Measurements from ENCODE around the gene PUM2.
"Not testable (repeated sequence)": the region's sequence is repeated elsewhere in the genome, so short reads cannot be mapped to it uniquely, and the experiment has no call there.

The PUM2 gene

DNA sequence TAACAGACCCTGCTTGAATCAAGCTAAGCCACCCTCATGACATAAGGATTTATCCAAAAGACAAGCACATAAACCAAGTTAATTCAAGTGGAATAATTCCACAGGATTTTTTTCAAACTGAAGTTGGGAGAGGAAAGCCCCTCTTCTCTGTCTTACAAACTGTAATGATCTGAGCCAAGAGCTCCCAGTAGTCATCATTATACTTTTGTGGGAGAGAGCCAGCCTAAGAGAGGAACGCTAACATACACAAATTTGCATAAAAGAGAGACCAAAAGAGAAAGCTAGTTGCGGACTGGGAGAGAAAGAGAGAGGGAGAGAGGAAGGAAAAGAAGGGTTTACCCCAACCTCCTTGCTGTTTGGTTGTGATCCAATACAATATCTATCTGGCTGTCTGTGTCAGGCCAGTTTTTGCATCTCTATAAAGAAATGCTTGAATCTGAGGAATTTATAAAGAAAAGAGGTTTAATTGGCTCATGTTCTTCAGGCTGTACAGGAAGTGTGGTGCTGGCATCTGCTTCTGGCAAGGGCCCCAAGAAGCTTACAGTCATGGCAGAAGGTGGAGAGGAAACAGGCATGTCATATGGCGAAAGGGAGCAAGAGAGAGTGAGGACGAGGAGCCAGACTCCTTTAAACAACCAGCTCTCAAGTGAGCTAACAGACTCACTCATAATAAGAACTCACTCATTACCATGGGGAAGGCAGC, 20.8 kb upstream of the PUM2 start:
- DNase-seq (ENCODE audit: low spot score) = no peak

DNA sequence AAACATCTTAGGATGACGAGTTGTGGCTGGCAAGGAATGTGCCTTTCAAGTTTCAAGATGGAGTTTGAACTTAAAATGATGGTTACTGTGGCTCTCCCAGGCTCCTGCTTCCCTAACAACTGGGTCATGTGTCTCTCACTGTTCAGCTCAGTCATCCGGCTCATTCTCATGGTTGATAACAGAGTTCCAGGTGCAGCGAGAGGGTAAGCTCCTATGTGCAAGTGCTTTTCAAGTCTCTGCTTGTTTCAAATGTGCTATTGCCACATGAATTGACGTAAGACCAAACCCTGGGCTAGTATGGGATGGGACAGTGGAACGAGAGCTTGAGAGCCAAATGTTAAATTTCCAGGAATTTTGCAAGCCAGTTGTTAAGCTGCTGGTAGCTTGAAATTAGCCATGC, 19.5 kb upstream of the PUM2 start:
- no peak for DNase-seq (ENCODE audit: low spot score)

DNA sequence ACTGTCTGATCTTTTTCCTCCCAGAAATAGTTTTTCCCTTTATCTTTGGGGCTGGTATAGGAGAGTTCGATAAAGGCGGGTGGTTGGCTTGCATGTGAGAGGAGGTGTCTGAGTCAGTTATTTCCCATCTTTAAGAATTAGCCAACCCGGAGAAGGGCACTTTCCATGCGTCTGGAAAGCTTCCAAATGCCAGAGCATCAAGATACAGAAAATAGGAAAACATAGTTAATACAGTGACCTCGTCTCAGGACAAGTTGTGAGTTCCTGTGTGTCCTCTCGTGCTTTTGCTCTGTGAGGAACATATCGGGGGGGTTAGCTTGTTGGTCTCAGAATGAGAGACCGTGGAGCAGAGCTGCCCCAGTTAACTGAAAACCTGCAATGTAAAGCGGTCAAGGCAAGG, 18.7 kb upstream of the PUM2 start:
- DNase-seq (ENCODE audit: low spot score) = no peak

DNA sequence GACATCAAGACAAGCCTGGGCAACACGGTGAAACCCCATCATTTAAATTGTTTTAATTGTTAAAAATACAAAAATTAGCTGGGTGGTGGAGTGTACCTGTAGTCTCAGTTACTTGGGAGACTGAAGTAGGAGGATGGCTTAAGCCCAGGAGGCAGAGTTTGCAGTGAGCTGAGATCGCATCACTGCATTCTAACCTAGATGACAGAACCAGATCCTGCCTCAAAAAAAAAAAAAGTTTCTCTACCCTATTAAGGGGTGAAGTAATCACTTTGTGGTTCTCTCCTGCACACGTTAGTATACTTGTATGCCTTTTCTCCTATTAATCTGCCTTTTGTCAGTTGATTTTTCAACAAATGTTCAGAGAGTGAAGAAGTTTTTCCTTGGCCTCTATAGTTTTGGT, 18.1 kb upstream of the PUM2 start:
- no peak for DNase-seq (ENCODE audit: low spot score)

DNA sequence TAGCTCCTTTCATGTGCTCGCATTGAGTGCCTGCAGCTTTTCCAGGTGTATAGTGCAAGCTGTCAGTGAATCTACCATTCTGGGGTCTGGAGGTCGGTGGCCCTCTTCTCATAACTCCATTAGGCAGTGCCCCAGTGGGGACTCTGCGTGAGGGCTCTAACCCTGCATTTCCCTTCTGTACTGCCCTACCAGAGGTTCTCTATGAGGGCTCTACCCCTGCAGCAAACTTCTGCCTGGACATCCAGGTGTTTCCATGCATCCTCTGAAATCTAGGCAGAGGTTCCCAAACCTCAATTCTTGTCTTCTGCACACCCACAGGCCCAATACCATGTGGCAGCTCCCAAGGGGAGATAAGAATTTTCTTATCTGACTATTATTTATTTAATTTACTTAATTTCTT, 17.3 kb upstream of the PUM2 start:
- DNase-seq (ENCODE audit: low spot score) = not testable (repeated sequence)

DNA sequence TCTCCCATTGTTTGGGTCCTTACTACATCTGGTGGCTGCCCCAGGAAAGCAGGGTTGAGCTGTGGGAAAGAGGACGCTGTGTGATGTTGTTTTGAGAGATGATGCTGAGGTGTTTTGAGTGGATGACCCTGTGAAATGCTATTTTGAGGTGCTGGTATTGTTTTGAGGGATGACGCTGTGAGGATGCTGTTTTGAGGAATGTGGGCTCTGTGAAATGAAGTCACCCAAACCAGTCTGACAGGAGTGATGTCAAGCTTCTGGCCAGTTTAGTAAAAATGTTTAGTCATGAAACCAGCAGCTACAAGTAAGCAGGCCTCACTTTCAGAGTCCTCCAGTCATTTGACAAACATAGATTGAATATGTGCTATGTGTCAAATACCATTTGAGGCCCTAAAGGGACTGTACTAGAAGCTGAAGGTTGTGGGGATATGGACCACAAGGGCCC, 16.1 kb upstream of the PUM2 start:
- no peak for DNase-seq (ENCODE audit: low spot score)

DNA sequence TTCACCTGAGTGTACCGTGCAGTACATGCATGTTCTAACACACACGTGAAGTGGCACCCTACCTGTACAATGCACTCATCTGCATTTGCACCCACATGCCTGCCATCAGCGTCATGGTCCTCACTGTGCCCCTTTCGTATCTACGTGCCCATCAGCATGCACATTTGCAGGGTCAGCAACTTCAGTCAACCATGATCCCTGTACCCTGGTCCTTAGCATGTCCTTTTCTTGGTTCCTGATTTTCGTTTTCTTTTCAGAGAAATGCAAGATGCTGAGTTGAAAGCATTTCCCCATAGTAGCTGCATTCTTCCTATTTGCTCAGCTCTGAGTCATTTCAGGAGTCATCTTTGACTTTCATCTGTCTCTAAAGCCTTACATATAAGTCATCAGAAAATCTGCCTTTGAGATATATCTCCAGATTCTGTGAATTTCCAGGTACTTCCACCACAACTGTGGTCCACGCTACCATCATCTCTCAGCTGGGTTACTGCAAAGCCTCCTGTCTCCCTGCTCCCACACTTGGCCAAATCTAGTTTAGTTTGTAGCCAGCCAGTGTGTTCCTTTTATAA, 14.7 kb upstream of the PUM2 start:
- DNase-seq (ENCODE audit: low spot score) = no peak

DNA sequence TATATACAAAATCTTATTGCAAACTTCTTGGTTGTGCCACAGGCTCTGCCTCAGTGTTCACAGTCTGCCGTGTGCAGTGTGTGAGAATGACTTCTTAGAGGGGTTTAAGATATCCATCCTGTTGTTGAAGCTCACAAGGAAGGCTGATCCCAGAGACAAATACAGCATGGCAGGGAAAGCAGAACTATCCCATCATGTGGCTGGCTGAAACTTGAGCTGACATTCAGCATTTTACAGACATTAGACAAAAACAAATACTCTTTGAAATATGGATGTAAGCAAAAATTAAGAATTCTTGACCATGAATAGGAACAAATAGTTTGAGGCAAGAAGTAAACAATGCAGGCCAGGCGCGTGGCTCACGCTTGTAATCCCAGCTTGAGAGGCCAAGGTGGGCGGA, 12.9 kb upstream of the PUM2 start:
- no peak for DNase-seq (ENCODE audit: low spot score)

DNA sequence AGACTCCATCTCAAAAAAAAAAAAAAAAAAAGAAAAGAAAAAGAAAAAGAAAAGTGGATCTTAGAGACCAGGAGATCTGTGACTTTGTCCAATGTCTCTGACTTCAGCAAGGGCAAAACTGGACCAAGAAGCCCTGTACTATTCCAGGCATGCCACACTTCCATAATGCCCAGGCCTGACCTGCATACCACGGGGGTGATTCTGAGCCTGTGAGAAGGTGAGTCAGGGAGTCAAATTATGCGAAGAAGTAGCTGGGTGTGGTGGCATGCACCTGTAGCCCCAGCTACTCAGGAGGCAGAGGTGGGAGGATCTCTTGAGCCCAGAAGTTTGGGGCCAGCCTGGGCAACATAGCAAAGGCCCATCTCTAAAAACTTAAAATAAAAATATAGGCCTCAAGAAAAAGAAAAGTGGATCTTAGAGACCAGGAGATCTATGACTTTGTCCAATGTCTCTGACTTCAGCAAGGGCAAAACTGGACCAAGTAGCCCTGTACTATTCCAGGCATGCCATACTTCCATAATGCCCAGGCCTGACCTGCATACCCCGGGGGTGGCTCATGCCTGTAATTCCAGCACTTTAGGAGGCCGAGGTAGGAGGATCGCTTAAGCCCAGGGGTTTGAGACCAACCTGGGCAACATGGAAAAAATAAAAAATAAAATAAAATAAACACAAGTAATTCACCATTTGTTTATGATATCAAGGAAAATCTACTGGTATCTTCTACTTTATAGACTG, 12.2 kb upstream of the PUM2 start:
- DNase-seq (ENCODE audit: low spot score) = no peak

DNA sequence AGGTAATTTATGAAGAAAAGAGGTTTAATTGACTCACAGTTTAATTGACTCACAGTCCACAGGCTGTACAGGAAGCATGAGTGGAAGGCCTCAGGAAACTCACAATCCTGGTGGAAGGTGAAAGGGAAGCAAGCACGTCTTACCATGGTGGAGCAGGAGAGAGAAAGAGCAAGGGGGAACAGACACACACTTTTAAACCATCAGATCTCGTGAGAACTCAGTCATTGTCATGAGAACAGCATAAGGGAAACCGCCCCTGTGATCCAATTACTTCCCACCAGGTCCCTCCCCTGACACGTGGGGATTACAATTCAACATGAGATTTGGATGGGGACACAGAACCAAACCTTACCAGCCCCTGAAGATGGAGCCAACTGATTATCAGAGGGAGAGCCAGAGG, 11.2 kb upstream of the PUM2 start:
- no peak for DNase-seq (ENCODE audit: low spot score)

DNA sequence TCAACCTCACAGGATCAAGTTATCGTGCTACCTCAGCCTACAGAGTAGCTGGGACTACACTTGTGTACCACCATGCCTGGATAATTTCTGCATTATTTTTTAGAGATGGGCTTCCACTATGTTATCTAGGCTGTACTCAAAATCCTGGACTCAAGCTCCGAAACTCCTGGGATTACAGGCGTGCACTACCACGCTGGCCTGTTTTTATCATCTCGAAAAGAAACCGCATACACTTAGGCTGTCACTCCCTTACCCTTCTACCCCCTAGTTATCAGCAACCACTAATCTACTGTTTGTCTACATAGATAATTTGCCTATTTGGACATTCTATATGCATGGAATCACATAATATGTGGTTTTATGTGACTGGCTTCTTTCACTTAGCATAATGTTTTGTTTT, 8.5 kb upstream of the PUM2 start:
- no peak for DNase-seq (ENCODE audit: low spot score)

DNA sequence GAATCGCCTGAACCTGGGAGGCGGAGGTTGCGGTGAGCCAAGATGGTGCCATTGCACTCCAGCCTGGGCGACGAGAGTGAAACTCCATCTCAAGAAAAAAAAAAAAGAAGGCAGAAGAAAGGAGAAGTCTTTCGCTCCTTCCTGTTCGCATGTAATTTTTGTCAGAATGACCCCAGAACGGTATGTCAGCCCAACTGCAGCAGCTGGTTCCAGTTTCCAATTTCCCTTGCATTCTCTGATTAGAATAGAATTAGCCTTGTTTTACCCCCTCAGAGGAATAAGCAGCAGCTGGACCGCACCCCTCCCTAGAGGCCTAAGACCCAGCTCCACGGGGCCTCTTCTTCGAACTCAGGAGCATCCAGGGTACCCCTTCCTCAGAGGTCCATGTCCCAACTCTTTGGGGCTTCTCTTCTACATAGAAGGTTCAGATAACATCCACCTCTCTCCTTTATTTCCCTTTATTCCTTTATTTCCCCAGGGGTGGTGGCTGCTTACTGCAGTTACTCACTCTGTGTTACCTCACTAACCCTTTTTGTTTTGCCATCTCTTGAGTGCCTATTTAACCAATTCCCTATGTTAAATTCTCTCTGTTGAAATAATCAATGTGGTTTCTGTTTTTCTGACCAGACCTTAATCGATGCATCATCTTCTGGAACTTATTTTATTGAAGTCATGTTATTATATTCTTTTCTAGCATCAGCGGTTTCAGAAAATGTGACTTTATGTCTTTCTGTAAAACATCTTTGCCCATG, 7.2 kb upstream of the PUM2 start:
- no peak for DNase-seq (ENCODE audit: low spot score)

DNA sequence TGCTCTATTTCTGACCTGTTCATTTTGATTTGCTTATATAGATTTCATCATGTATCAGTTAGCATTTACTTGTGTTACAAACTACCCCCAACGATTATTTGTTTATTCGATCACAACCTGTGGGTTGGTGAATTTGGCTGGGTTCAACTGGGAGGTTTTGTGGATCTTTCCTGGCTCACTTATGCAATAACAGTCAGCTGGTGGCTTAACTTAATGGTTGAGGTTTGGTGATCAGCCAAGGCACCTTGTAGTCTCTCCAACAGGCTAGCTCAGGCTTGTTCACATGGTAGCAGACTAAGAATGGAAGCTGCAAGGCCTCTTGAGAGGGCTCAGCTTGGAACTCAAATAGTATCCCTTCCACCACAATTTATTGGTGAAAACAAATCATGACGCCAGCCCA, 5.4 kb upstream of the PUM2 start:
- no peak for DNase-seq (ENCODE audit: low spot score)

DNA sequence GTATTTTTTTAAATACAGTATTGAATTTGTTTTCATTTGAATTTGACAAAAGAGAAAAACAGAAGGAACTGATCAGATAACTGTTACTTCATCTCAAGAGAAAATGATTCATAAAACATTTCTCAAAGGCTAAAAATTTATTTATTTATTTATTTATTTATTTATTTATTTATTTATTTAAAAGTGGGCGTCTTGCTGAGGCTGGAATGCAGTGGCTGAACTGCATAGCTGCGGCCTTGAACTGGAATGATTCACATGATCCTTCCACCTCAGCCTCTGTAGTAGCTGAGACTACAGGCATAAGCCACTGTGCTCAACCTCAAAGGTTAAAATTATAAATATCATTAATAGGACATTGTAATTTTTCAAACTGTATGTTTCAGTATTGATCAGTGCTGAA, 4.5 kb upstream of the PUM2 start:
- no peak for DNase-seq (ENCODE audit: low spot score)

DNA sequence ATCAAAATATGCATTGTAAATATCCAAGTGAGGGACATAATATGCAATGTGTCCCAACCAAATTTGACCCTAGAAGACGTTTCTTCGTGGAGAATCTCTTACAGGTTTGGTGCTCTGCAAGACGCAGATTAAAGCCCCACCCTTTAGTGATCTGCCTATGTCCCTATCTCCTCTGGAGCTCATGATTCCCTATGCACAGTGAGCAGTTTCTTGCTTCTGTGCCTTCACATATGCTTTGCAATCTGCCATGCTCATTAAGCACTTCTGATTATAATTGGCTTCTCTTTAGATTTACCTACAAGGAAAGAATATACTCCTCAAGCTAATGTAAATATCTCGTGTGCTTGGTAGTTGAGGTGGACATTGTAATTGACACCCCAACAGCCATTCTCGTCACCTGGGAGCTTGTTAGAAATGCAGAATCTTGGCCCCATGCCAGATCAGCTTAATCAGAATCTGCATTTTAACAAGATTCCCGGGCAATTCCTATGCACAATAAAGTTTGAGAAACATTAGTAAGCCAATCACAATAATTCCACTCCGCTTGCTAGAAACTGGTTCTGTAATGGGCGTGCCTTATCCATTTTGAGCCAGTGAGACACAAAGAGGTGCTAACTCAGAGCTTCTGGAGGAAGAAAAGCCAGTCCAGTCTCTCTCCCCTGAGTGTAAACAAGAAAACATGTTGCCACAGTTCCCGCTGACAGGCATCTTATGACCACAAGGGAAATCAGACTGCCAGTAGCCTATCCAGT, 2.8 kb upstream of the PUM2 start:
- DNase-seq (ENCODE audit: low spot score) = no peak

DNA sequence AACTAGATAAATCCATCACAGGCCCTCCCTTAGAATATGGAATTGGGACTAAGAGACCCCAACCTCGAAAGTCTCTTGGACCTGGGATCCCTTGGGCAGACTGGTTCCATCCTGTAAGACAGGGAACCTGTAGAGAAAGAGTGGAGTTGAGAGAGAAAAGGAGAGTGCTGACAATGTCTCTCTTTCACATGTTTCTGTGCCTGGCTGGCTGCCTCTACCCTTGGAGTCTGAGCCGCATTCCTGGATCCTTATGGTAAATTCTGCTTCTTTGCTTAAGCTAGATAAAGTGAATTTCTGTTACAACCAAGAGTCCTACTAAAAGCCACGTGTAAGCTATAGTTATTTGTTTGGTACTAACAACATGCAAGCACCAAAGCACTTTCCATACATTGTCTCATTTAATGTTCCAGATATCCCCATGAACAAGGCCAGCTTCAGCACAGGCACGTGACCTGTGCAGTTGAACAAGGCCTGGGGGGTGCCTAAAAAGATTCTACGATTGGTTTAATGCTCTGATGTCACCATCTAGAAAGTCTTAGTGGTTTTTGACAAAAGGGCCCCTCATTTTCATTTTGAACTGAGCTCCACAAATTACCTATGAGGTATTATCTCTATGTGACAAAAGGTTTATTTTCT, 2.1 kb upstream of the PUM2 start:
- DNase-seq (ENCODE audit: low spot score) = no peak

DNA sequence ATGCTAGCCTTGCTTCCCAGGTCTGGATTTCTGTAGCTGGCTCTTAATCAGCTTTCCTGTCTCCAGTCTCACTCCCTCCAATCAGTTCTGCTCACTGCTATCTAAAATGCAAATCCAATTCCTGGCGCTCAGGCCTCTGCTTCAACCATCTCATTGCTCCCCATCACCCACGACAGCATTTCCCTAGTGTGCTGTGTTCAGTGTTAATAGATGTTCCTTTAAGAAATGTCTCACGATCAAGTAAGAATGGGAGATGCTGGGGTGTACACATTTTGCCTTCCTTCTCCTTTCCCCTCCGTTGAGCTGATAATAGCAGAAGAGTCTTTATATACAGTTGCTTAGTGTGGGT, 1.6 kb upstream of the PUM2 start:
- peak; percentile 47 for DNase-seq (ENCODE audit: low spot score)

DNA sequence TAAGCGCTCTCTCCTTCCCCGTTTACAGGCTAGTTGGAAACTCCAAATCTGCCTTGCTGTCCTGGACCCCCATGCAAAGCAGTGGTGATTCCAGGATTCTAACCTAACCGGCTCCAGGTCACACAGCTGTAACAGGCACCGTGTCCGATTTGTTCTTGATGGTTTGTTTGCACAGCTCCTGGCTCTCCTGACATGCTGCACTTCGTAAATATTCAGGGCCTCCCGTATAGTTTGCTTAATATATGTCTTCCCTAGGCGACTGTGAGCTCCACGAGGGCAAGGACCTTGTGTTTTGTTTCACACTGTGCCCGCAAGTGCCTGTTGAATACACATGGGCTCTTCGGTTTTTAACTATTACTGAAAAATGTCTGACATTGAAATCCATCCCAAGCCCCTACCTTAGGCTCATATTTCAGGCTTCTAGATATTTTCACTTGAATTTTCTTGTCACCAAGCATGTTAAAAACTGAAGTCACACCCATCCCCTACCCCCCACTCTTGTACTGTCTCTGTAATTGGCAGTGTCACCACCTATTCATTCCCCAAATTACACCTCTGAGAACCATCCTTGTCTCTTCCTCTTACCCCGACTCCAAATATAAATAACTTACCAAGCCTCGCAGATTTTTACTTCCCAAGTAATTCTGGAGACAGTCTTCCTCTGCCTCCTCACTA, 1.0 kb upstream of the PUM2 start:
- DNase-seq (ENCODE audit: low spot score) = no peak

DNA sequence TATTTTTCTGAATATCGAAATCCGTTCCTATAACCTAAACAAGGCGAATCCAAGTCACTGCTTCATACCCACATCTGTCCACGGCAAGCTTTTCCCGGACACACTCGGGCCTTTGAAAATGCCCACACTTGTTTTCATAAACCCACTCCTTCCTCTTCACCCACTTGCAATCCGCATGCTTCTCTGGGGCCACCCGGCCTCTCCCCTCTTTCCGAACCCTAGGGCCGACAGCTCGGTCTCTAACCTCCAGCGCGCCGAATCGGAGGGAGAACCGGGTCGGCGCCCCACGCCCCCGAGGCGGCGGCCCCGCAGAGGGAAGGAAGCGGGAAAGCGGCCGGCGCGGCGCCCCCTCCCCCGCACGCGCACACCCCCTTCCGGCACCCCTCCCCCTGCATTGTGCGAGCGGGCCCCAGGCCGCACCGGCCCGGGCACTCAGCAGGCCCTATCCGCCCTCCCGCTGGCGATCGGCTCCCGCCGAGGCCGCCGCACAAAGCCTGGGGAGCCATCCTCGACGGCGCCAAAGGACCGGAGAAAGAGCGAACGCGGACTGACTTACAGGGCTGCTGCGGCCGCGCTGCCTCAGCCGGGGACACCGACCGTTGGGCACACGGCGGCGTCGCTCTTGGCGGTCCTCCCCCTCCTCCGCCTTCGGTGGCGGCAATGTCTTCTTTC, 467 bp downstream of the PUM2 start:
- DNase-seq (ENCODE audit: low spot score) = peak; percentile 78

DNA sequence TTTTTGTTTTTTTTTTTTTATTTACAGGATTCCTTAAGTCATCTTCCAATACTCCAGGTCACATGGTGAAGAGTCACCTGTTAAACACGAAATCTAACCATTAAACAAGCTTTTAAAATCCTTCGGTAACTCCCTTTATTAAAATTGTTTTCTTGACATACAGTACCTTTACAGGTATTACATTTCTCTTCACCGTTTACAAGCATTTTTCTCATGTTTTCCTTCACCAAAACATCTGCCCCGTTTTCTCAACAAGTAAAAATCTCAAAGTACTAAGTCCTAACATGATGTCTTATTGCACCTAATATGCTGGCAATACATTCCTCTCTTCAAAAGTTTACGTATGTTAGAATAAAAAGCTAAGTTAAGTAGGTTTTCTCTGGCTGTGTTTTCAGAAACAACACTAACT, 1.1 kb downstream of the PUM2 start:
- DNase-seq (ENCODE audit: low spot score) = no peak

DNA sequence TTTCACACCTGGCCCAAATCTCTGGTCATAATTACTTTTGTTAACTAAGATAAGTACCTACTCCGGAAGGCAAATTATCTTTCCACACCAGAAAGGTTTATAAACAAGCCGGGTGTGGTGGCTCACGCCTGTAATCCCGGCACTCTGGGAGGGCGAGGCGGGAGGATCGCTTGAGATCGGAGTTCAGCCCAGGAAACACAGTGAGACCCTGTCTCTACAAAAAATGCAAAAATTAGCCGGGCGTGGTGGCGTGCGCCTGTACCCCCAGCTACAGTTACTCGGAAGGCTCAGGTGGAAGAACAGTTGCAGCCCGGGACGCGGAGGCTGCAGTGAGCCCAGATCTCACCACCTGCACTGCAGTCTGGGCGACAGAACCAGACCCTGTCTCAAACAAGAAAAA, 2.1 kb downstream of the PUM2 start:
- no peak for DNase-seq (ENCODE audit: low spot score)

Measured in D341Med (cell line).